Gastrocnemius medialis (tissue), 4 donors: ENCODE measurements around the gene PPP2R5E. TPM values are rescaled to one million over a fixed set of nuclear protein-coding genes. Genes with fewer than 3 reads are reported as not detected.
"Not testable (repeated sequence)": the region's sequence is repeated elsewhere in the genome, so short reads cannot be mapped to it uniquely, and the experiment has no call there.

ENCODE experiments used
- ATAC-seq, 2 donors: fragments of 150-250 bp; one replicate each; pipeline ENCODE4 v1.9.1; 2016
- DNase-seq, 2 donors: peaks; one replicate each; pipeline ENCODE4 v3.0.0-alpha.2; 2019
- H3K27ac ChIP-seq, 4 donors: fragments of 200-600 bp; sonication (generic); 1 replicate in 1 of 4; 2 replicates in 3 of 4; pipeline ENCODE4 v1.5.1; 2016 to 2018; ENCODE audit warnings: mild to moderate bottlenecking in 2 of 4, moderate library complexity in 1 of 4
- H3K27me3 ChIP-seq, 3 donors: fragments of 200-600 bp; sonication (generic) in 2 of 3; 1 replicate in 1 of 3; 2 replicates in 2 of 3; pipeline versions ENCODE4 v1.5.1 to v1.6.0; 2016 to 2019; ENCODE audit warnings: mild to moderate bottlenecking in 1 of 3, moderate library complexity in 1 of 3
- H3K36me3 ChIP-seq, 2 donors: fragments of 200-600 bp; sonication (generic) in 1 of 2; one replicate each; pipeline ENCODE4 v1.5.1; 2017 to 2018
- H3K4me1 ChIP-seq, 2 donors: fragments of 200-600 bp; sonication (generic) in 1 of 2; one replicate each; pipeline ENCODE4 v1.5.1; 2016 to 2017; ENCODE audit warnings: mild to moderate bottlenecking in 2 of 2
- H3K4me3 ChIP-seq, 4 donors: fragments of 200-600 bp; sonication (generic) in 3 of 4; 1 replicate in 1 of 4; 2 replicates in 3 of 4; pipeline ENCODE4 v1.5.1; 2016 to 2019; ENCODE audit warnings: mild to moderate bottlenecking in 2 of 4
- H3K9me3 ChIP-seq, 3 donors: fragments of 200-600 bp; sonication (generic) in 2 of 3; 1 replicate in 1 of 3; 2 replicates in 2 of 3; pipeline ENCODE4 v1.5.1; 2016 to 2019
- POLR2A ChIP-seq, 2 donors: fragments of 450-650 bp; IDR thresholded peaks; one replicate each; pipeline ENCODE4 v1.6.1; 2017; ENCODE audit warnings: antibody characterized with exemption in 2 of 2, mild to moderate bottlenecking in 2 of 2, moderate library complexity in 2 of 2
- in situ Hi-C, 4 donors: fragments of 200-750 bp; cut with MboI; loops; one replicate each; pipeline versions ENCODE4 v1.15.0 to v1.8.0; 2017; ENCODE audit warnings: low sequenced_read_pairs in 4 of 4
- intact Hi-C: fragments of 100-400 bp; cut with DNase I; formaldehyde crosslinking; loops from one replicate; pipeline ENCODE4 v1.15.1; 2023; ENCODE audit warnings: low total_unique reads
- total RNA-seq, 4 donors: library from RNA; depleted of rRNA; stranded (reverse); fragments of >200 nt; gene quantifications; one replicate each; pipeline versions ENCODE4 v1.1.0 to v1.2.3, GENCODE V29; 2016
- TF ChIP-seq, protein P1 (sequence below), 5 experiments: fragments of 450-650 bp in 3 of 5; fragments of 200-600 bp in 2 of 5; sonication (generic) in 2 of 5; IDR thresholded peaks in 4 of 5; conservative IDR thresholded peaks in 1 of 5; 1 replicate in 4 of 5; 2 replicates in 1 of 5; pipeline ENCODE4 v1.5.1; 2016 to 2019; ENCODE audit warnings: antibody characterized with exemption in 5 of 5, mild to moderate bottlenecking in 3 of 5, moderate library complexity in 3 of 5

Gene PPP2R5E
- total RNA-seq: 10 to 100 TPM; 14.6 to 25.8 (median 22.3) TPM

DNA sequence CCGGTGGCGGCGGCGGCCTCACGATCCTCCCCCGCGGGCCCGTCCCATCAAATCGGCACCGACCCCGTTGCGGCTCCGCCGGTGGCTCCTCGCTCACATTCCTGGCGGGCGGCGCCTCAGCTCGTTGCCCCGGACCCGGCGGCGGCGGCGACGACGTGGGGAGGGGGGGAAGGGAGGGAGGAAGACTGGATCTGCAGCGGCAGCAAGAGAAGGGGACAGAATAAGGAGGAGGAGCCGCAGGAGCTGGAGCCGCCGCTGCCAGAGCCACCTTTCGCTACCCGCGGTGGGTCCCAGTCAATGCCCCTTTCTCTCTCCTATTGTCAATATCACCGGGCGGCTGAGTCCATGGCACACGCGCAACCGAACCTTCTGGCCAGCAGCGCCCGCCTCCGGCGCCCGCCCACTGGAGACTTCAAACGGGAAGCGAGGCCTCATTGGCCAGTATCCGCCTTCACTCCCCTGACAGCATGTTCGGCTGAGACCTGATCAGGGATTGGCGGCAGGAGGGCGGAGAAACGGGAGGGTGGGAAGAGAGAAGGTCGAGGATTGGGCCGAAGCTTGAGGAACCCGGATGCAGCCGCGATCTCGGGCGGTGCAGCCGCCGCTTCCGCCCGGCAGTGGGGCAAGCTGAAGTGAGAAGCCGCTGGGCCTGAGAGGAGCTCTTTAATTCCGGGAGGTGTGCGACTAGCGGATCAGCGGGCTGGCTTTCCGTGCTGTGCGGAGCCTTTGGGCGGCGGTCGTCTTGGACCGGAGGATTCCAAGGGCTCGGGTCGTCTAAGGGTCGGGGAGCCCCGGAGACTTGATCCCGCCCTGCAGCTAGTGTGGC is at the start of gene PPP2R5E:
TSS of gene PPP2R5E (minus strand) at position 378 of the 826 bp plus-strand sequence. CDS start 3,692 bp downstream, outside the sequence.
- in situ Hi-C loops: loop anchor here in 3 of 4 donors (5.0 to 10.0 kb wide), 3 partner anchors 102 to 158 kb away; partner anchors contain the start of gene WDR89 (in 2 of the 3)
- peak; percentile 77 to 85 for TF ChIP-seq POLR2A (IDR thresholded peaks at IDR 0.05)
- TF ChIP-seq, protein P1, sequence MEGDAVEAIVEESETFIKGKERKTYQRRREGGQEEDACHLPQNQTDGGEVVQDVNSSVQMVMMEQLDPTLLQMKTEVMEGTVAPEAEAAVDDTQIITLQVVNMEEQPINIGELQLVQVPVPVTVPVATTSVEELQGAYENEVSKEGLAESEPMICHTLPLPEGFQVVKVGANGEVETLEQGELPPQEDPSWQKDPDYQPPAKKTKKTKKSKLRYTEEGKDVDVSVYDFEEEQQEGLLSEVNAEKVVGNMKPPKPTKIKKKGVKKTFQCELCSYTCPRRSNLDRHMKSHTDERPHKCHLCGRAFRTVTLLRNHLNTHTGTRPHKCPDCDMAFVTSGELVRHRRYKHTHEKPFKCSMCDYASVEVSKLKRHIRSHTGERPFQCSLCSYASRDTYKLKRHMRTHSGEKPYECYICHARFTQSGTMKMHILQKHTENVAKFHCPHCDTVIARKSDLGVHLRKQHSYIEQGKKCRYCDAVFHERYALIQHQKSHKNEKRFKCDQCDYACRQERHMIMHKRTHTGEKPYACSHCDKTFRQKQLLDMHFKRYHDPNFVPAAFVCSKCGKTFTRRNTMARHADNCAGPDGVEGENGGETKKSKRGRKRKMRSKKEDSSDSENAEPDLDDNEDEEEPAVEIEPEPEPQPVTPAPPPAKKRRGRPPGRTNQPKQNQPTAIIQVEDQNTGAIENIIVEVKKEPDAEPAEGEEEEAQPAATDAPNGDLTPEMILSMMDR (IDR thresholded peaks at IDR 0.05 in 4 of 5, conservative IDR thresholded peaks at IDR 0.05 in 1 of 5): no peak
- no peaks in the 10 kb centered on the region for H3K9me3 ChIP-seq
- ATAC-seq: peak; percentile 99
- intact Hi-C loops: loop anchor here (1.0 to 2.0 kb wide), 4 partner anchors 99 to 184 kb away; no protein-coding TSS in a partner anchor
- H3K27ac ChIP-seq: peak within 1 kb of the TSS; percentile 87 to 96 (median 95)
- peak within 1 kb of the TSS; percentile 73 to 98 (median 92) for H3K4me3 ChIP-seq
- DNase-seq: peak; percentile 99
- H3K27me3 ChIP-seq: no peaks in the 10 kb centered on the region
- H3K36me3 ChIP-seq: peaks cover 0 to 16% of the 10 kb centered on the region in 2 donors
- peaks cover 28 to 30% of the 10 kb centered on the region in 2 donors for H3K4me1 ChIP-seq

DNA sequence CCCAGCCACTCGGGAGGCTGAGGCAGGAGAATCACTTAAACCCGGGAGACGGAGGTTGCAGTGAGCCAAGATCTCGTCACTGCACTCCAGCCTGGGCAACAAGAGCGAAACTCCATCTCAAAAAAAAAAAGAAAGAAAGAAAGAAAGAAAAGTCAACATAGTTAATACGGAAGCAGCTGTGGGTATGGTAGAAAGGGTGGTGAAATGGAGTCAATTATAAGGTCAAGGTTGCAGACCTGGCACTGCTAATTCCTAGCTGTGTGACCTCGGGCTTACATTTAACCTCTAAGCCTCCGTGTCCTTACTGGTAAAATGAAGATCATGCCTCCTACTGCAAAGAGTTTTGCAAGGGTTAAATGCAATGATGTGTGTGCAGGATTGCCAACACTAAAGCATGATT is 39.9 kb upstream of the PPP2R5E start:
- H3K36me3 ChIP-seq, intact Hi-C loops, H3K27me3 ChIP-seq, in situ Hi-C loops, H3K27ac ChIP-seq, DNase-seq, H3K9me3 ChIP-seq, ATAC-seq, H3K4me1 ChIP-seq, H3K4me3 ChIP-seq: not testable (repeated sequence)

DNA sequence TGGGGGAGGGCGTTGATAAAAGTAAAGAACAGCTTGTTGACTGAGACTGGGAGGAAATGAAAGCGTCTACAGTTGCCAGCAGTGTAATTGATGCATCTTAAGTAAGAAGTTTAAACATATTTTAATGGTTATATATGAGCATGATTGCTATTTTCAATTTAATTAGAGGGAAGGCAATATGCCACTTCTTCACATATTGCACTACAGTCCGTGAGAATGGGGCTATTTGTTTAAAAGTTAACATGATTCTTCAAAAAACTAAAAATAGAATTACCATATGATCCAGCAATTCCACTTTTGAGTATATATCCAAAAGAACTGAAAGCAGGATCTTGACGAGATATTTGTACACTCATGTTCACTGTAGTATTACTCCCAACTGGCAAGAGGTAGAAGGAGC is 38.3 kb upstream of the PPP2R5E start:
- no peak for TF ChIP-seq POLR2A (IDR thresholded peaks at IDR 0.05)
- TF ChIP-seq, protein P1 (IDR thresholded peaks at IDR 0.05 in 4 of 5, conservative IDR thresholded peaks at IDR 0.05 in 1 of 5): no peak
- Histone ChIP-seq H3K4me3 (no peak overlapping the region), H3K27me3 (no peaks in the 10 kb centered on the region), H3K4me1 (no peaks in the 10 kb centered on the region), H3K36me3 (no peaks in the 10 kb centered on the region), H3K9me3 (no peaks in the 10 kb centered on the region), H3K27ac (no peak overlapping the region)
- ATAC-seq: no peak
- in situ Hi-C loops (no loop called here), intact Hi-C loops (no loop called here)
- DNase-seq: no peak

DNA sequence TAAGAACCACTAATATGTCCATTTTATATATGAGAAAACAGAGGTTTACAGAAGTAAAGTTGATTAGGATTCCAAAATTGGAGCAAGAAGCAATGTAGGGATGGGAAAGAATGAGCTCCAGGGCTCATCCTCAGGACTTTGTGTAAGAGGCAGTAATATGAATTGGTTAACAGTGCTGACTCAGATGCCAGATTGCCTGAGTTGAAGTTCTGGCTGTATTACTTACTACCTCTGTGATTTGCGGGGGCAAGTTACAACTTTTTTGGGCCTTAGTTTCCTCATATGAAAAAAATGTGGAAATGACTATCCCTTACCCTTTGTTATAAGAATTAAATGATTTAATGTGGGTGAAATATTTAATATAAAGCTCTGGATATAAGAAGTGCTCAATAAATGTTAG is 35.1 kb upstream of the PPP2R5E start:
- TF ChIP-seq, protein P1 (IDR thresholded peaks at IDR 0.05 in 4 of 5, conservative IDR thresholded peaks at IDR 0.05 in 1 of 5): no peak
- TF ChIP-seq POLR2A (IDR thresholded peaks at IDR 0.05): no peak
- no peaks in the 10 kb centered on the region for H3K27me3 ChIP-seq
- no peaks in the 10 kb centered on the region for H3K4me1 ChIP-seq
- ATAC-seq (no peak), DNase-seq (no peak)
- in situ Hi-C loops (no loop called here), intact Hi-C loops (no loop called here)
- no peaks in the 10 kb centered on the region for H3K36me3 ChIP-seq
- no peak overlapping the region for H3K4me3 ChIP-seq
- H3K27ac ChIP-seq: no peak overlapping the region
- H3K9me3 ChIP-seq: no peaks in the 10 kb centered on the region

DNA sequence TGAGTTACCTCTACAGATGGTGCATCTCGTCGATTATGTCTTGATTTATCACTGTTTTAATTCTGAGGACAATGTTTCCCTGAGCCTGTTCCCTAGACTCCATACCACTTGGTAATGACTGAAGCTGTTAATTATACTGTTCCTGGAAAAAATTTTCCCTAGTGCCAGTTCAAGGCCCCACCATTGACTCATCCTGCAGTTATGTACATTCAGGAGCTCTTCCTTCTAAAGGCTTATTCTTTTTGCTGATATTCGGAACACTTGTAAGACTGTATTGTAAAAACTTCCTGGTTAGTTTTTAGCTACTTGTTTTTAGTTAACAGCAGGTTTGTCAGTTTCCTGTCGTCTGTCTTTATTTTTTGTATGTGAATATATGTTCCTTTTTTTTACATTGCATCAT is 30.4 kb upstream of the PPP2R5E start:
- DNase-seq: no peak
- no peaks in the 10 kb centered on the region for H3K4me1 ChIP-seq
- intact Hi-C loops: no loop called here

More for the DNA sequence above, 30.4 kb upstream of the PPP2R5E start:
- Histone ChIP-seq H3K27me3 (no peaks in the 10 kb centered on the region), H3K4me3 (no peak overlapping the region), H3K27ac (no peak overlapping the region), H3K9me3 (no peaks in the 10 kb centered on the region), H3K36me3 (no peaks in the 10 kb centered on the region)
- TF ChIP-seq, protein P1 (IDR thresholded peaks at IDR 0.05 in 4 of 5, conservative IDR thresholded peaks at IDR 0.05 in 1 of 5): no peak
- no peak for ATAC-seq
- in situ Hi-C loops: no loop called here
